NB4 (cell line): ENCODE measurements around the gene RTL1.

Experiments
- DNase-seq: peaks from one replicate; pipeline ENCODE4 v3.0.0; 2010; ENCODE audit warnings: low read depth
- H3K4me3 ChIP-seq: one replicate; pipeline ENCODE4 v1.5.1; 2011; ENCODE audit warnings: mild to moderate bottlenecking, low read depth, low read length, moderate library complexity
- MYC ChIP-seq: IDR thresholded peaks from 2 replicates; pipeline ENCODE4 v1.6.1; 2011; ENCODE audit warnings: low read depth, low read length
- POLR2A ChIP-seq: IDR thresholded peaks from 2 replicates; pipeline ENCODE4 v1.6.1; 2011; ENCODE audit warnings: mild to moderate bottlenecking; ENCODE audit not compliant: insufficient read length; ENCODE audit errors: extremely low read depth
- TF ChIP-seq, protein P1 (sequence below): IDR thresholded peaks from one replicate; pipeline ENCODE4 v1.5.1; 2012; ENCODE audit warnings: low read depth, low read length
- TF ChIP-seq, protein P2 (sequence below): IDR thresholded peaks from 2 replicates; pipeline ENCODE4 v1.6.1; 2011; ENCODE audit warnings: low read depth, low read length

Gene RTL1

DNA sequence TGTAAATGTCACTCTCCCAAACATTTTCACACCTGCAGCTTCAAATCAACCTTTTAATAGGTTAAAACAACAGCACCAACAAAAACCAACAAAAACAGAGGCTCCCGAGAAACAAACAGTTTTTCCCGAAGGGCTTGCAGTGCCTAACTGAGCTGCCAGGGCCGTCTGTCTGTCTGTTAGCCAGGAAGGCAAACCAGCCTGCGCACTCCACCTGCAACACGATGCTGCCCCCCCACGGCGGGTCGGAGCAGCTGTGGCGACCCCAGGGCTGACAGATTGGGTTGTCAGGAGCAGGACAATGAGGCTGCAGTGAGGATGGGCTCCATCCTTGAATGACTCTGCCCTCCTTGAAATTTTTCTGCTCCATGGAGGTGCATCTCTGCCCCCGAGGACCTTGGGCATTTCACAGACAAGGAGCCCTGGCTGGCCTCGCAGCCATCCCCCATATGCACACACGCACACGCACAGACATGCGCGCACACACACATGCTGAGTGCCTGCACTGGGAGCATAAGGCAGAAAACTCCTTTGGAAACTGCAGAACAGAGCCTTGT, 2.6 kb downstream of the RTL1 start:
- DNase-seq = peak; percentile 69
- H3K4me3 ChIP-seq = no peak overlapping the region
- TF ChIP-seq POLR2A = no peak
- TF ChIP-seq, protein P1, sequence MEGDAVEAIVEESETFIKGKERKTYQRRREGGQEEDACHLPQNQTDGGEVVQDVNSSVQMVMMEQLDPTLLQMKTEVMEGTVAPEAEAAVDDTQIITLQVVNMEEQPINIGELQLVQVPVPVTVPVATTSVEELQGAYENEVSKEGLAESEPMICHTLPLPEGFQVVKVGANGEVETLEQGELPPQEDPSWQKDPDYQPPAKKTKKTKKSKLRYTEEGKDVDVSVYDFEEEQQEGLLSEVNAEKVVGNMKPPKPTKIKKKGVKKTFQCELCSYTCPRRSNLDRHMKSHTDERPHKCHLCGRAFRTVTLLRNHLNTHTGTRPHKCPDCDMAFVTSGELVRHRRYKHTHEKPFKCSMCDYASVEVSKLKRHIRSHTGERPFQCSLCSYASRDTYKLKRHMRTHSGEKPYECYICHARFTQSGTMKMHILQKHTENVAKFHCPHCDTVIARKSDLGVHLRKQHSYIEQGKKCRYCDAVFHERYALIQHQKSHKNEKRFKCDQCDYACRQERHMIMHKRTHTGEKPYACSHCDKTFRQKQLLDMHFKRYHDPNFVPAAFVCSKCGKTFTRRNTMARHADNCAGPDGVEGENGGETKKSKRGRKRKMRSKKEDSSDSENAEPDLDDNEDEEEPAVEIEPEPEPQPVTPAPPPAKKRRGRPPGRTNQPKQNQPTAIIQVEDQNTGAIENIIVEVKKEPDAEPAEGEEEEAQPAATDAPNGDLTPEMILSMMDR = peak; percentile 62
- TF ChIP-seq MYC = no peak
- TF ChIP-seq, protein P2, sequence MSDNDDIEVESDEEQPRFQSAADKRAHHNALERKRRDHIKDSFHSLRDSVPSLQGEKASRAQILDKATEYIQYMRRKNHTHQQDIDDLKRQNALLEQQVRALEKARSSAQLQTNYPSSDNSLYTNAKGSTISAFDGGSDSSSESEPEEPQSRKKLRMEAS = 0 out of 2 replicates have a peak, but pooled peaks have one; percentile 24

DNA sequence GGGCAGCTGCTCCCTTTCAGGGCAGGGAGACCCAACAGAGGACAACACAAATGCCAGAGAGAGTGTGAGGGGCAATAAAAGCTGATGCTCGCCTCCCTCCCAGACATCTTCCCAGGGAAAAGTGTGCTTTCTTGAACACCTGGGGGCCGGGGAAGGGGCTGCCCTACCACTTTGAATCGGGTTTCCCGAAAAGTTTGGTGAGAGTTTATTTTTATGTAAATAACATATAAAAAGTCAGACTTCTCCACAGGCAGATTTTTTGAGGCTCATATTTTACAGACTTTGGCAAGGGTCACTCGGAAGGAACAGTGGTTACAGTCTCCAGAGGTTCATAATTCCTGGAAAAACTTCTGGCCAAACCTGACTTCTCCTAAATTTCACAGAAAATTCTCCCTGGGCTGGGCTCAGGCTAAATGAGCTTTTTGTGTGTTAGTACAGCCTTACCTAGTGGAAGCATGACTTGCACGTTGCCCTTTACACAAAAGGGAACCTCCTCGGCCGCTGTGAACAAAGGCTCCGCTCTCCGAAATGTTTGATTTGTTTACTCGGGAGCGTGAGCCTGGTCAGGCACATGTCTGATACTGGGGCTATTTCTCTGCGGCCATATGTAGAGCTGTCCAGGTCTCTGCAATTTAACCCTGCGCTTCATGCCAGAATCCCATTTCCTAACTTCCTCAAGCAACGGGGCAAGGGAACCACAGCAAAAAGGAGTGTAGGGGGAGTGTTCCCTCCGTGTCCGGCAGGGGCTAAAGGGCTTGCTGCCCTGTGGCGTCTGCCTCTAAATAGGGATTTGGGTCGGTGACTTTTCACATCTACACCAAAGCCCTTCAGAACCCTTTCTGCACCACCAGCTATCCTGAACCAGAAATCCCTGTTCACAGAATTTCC, 3.4 kb downstream of the RTL1 start:
- H3K4me3 ChIP-seq = no peak overlapping the region
- peak; percentile 28 for DNase-seq
- TF ChIP-seq POLR2A (no peak), MYC (no peak)
- TF ChIP-seq, protein P1 = no peak
- TF ChIP-seq, protein P2 = no peak; the same call in 1 of the 2 replicates

DNA sequence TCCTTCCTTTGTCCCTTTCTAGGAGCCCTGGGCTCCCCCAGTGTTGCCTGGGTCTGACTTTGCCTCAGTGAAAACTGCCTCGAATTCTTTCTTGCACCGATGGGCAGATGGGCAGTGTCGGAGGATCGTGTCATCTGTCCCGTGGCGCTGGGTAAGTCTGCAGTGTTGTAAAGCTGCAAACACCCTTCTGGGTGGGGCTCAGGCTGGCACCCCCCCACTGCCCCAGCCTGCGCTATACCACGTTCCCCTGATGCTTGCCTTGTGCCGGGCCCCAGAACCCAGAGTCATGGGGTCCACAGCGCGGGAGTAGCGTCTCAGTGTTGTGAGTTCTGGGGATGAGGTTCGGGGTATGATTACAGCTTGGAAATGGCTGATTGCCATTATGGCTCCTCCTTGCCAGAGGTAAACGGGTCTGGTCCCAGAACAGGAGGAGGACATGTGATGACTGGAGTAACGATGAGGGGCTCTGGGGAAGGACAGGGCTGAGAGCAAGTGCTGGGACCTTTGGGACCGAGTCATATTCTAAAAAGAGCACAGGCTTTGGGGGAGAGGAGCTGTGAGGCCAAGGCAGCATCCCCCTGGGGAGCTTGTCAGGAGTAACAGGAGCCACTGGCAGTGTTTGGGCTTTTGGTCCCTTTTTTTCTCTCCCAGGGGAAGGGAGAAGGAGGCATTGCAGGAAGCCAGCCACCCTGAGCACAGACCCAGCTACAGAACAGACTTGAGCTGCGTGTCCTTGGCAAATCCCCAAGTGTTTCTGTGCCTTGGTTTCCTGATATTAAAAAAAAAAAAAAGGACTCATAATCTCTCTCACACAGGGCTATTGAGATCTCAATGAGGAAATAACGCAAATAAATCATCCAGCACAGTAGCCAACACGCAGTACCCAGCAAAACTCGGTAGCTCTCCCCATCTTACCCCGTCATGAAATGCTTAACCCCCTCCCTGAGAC, 4.3 kb downstream of the RTL1 start:
- DNase-seq = no peak
- TF ChIP-seq, protein P2 = no peak
- TF ChIP-seq POLR2A (no peak), MYC (no peak)
- TF ChIP-seq, protein P1 = no peak
- no peak overlapping the region for H3K4me3 ChIP-seq

DNA sequence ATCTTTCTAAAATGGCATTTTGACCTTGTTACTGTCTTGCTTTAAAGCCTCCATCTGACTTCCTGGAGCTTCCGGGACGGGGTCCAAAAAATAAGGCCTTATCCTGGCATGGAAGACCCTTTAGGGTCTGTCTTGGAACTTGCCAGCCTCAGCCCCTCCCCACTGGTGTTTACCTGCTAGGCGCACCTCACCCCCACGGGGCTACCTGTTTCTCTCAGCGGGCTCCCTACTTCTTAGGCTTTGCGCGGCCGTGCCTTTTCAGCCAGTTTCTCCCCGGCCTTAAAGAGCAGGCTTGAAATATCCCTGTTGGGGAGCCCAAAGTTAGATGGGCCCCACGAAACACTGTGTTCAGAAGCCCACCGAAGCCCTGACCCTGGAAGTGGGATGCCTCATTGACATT, 5.1 kb downstream of the RTL1 start:
- no peak for DNase-seq
- no peak overlapping the region for H3K4me3 ChIP-seq
- no peak for TF ChIP-seq MYC
- no peak for TF ChIP-seq POLR2A
- TF ChIP-seq, protein P1 = no peak
- TF ChIP-seq, protein P2 = no peak

DNA sequence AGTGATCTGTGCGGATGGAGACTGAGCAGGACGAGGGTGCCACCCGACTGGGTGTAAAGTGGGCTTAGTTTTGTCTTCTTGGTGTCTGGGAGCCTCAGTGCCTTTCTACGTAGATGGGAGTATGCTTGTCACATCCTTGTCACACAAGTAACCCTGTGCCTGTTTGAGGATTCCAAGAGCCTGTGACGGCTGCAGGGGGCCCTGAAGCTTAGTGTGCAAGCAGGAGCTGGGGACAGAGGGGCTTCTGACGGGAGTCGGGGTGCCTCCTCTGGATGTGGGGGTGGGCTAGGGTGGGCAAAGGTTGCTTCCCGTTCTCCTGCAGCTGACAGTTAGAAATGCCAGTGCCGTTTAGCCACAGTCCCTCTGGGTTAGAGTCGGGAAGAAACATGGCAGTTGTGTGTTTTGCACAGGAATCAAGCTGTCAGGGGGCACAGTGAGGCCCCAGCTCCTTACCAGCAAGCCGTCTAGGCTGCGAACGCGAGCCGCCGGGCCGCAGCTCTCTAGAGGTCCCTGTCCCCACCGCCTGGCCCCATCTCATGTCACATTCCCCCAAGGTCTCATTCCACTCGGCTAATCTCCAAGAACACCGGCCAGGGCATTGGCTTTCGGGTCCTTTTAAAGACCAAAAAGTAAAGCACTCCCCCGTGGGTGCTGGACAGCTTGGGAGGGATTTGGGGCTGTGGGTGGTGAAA, 7.0 kb downstream of the RTL1 start:
- H3K4me3 ChIP-seq = no peak overlapping the region
- TF ChIP-seq, protein P2 = no peak
- TF ChIP-seq, protein P1 = no peak
- no peak for TF ChIP-seq POLR2A
- TF ChIP-seq MYC = no peak
- DNase-seq = no peak
